HG03469 (cell line): ENCODE measurements around the gene IRGQ.
A peak's percentile ranks its signal among the peaks of the same experiment; 100 is the strongest.
"Not testable (repeated sequence)": the region's sequence is repeated elsewhere in the genome, so short reads cannot be mapped to it uniquely, and the experiment has no call there.

Experiments
- ATAC-seq: cut with Tn5 transposase; IDR thresholded peaks from one replicate; pipeline ENCODE4 v1.9.1; 2021; ENCODE audit warnings: mild to moderate bottlenecking, moderate library complexity, moderate number of reproducible peaks; ENCODE audit not compliant: unreplicated experiment

IRGQ gene, protein sequence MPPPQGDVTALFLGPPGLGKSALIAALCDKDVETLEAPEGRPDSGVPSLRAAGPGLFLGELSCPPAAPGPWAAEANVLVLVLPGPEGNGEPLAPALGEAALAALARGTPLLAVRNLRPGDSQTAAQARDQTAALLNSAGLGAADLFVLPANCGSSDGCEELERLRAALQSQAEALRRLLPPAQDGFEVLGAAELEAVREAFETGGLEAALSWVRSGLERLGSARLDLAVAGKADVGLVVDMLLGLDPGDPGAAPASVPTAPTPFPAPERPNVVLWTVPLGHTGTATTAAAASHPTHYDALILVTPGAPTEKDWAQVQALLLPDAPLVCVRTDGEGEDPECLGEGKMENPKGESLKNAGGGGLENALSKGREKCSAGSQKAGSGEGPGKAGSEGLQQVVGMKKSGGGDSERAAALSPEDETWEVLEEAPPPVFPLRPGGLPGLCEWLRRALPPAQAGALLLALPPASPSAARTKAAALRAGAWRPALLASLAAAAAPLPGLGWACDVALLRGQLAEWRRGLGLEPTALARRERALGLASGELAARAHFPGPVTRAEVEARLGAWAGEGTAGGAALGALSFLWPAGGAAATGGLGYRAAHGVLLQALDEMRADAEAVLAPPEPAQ

DNA sequence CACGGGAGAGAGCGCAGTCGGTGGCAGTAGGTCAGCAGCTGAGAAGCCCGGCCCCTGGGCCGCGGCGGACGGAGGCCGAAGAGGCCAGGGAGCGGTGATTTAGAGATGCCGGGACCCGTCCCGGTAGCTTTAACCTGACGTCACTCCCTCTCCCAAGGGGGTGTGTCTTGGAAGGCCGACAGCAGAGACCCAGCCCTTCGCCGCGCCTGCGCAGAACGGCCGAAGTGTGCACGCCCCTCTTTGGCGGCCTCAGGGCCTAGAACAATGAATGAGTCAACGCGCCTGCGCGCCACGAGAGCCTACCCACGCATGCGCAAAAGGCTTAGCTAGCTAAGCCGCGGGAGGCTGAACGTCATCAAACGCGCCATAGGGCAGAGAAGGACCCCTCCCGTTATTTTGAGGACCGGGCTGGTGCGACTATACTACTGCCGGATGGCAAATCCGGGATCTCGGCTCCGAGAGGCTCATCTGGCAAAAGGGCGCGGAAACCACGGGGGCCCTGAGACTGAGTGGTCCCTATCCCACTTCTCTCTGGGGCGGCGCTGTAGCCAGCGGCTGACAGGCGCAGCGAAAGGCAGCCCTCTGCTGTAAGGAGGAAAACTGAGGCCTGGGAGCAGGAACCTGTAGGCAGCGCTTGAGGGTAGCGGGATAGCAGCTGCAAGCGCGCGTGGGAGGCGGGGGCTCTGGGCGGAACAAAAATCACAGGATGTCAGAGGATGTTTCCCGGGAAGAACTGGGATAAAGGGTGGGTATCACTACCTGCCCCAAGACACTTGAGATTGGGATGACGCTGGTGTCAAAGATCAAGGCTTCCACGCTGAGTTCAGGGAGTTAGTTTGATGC lies at the start of gene IRGQ, which contains the start of gene ZNF576:
TSS of gene IRGQ (minus strand) at position 136 of the 843 bp plus-strand sequence. CDS start 796 bp downstream, outside the sequence.
TSS of gene ZNF576 (plus strand) at position 597 of the 843 bp plus-strand sequence. CDS start 514 bp downstream, outside the sequence.
- ATAC-seq, result peak; percentile 64

DNA sequence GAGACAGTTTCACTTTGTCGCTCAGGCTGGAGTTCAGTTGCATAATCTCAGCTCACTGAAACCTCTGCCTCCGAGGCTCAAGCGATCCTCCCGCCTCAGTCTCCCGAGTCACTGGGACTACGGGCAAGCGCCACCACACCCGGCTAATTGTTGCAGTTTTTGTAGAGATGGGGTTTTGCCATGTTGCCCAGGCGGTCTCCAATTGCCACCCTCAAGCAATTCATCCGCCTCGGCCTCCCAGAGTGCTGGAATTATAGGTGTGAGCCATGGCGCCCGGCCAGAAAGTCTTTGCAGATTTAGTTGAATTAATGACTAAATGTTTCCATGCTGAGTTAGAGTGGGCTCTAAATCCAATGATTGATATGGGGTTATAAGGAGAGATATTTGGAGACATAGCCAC lies 48.2 kb upstream of the IRGQ start:
- no peak for ATAC-seq

DNA sequence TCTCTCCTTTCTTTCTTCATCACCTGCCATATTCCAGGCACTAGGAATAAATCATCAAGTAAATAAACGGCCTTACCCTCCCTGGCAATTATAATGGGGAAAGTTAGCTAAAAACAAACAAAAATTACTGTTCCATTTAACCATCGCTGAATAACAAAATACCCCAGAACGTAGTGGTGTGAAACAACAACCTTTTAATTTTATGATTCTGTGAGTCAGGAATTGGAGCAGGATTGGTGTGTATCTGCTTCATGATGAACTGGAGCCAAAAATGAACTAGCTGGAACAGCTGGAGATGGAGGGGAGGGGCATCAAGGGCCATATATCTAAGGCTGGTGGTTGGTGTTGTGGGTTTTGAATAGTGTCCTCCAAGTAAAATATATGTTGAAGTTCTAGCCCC lies 47.4 kb upstream of the IRGQ start:
- no peak for ATAC-seq

DNA sequence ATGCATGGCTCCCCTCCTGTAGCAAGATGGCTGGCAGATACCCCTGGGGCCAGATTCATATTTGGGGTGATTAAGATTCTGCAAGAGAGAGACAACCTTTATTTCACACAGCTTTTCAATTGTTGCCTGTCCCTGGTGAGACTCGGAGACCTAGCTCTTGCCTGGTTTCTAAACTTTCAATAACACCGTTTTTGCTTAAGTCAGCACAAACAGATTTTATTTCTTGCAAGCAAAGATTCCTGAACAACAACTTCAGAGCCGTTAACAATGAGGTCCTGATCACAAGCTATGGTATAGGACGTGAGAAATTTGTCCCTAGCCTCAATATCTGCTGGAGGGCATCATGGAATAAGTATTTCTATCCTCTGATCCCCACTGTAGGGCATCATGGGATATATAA lies 46.6 kb upstream of the IRGQ start:
- ATAC-seq, result no peak

DNA sequence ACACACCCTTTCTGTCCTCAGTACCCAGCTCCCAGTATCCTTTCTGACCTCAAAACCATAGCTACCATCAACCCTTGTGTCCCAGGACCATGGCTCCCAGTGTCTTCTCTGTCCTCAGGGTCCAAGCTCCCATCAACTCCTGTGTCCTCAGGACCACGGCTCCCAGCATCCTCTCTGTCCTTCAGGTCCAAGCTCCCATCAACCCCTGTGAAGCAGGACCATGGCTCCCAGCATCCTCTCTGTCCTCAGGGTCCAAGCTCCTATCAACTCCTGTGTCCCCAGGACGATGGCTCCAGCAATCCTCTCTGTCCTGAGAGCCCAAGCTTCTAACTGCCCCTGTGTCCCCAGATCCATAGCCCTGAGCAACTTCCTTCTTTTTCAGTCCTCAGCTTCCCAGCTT lies 45.4 kb upstream of the IRGQ start:
- no peak for ATAC-seq

DNA sequence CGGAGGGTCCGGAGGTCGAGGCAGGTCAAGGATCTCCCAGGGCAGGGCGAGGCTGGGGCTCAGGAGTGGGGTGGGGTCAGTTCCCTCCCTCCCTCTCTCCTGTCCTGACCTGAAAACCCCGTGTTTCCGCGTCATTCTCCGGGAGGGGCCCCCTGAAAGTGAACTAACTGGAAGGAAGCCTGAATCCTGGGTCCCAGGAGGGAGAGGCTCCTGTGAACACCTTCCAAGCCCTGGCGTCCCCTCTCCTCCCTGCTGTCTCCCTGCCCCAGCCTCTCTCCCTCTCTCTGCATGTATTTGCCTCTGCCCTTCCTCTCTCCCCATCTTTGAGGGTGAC lies 44.5 kb upstream of the IRGQ start:
- no peak for ATAC-seq

DNA sequence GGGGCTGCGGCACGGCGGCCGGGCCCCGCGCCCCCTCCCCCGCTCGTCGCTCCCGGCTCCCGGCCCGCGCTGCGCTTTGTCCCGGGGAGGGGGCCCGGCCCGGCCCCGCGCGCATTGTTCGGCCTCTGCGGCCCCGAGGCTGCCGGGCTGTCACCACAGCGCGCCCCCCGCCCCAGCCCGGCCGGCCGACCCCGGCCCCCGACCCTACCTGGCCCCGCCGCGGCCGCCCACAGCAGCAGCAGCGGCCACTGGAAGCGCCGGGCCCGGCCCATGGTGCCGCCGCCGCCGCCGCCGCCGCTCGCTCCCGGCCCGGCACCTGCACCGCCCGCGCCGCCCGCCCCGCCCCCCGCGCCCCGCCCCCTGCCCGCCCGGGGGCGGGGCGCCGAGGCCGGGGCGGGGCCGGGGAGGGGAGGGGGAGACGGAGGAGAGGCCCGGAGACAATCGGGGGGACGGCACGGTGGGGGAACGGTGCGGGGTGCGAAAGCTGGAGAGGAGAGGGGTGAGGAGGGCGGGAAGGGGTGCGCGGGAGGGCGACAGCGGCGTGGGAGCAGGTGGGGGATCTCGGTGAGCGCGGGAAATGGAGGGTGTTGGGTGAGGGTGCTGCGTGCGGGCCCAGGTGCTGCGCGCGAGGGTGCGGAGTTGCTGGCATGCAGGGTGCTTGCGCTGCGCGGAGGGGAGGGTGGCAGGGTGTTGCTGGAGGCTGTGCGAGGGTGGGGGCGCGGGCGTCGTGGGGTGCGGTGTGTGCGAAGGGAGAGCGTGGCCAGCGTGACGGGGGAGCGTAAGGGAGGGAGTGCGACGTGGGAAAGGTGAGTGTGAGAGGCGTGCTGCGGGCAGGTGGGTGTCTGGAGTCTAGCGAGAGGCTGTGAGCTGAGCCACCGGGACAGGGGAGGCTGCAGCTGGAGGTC lies 43.8 kb upstream of the IRGQ start, which contains the start of gene CADM4:
TSS of gene CADM4 (minus strand) at position 332 of the 905 bp plus-strand sequence. CDS start at position 272, 60 bp downstream.
- ATAC-seq, result no peak

DNA sequence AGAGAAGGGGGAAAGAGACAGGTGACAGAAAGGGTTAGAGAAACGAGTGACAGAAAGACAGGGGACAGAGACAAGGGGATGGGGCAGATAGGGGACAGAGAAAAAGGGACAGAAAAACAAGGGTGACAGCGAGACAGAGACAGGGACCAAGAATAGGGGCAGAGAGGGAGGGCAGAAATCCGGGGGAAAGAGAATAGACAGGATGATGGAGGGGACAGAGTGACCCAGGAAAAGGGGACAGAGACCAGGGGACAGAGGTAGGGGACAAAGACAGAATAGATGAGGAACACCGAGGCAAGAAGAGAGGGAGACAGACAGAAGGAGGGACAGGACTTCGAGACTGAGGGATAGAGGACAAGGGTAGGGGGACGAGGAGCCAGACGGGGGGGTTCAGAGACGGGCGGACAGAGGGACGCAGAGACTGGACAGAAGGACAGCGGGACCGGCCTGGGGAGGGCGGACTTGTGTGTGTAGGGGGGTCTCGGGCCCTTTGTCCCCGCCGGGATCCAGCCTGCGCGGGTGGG lies 43.1 kb upstream of the IRGQ start:
- no peak for ATAC-seq

DNA sequence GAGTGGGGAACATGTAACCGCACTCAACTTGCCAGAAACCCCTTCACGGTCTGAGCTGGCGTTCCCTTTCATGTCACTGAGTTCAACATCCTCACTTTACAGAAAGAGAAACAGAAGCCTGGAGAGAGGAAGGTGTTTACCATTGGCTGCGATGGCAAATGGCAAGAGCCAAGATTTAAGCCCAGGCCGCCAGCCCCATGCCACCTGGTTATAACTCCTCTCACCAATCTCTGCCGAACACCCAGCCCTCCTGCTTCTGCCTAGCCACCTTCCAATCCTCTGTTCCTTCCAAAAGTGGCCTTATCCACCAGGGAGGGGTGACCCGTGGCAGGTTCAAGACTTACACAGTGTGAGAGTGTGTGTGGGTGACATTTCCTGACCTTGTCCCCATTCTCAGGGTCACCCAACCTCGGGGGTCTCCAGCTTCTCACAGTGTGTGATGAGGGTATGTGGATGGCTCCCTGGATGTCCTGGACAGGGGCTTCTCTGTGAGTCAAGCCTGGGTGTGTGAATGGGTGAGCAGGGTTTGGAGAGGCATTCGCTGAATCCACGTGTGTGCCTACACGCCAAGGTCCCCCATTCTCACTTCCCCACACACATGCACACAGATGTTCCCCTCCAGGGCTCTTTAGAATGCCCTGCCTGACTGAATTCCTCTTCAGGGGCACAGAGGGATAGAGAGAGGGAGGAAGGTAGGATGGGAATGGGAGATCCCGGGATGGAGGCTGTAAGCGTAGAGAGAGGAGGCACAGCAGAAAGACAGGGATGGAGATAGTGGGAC lies 42.5 kb upstream of the IRGQ start:
- no peak for ATAC-seq

DNA sequence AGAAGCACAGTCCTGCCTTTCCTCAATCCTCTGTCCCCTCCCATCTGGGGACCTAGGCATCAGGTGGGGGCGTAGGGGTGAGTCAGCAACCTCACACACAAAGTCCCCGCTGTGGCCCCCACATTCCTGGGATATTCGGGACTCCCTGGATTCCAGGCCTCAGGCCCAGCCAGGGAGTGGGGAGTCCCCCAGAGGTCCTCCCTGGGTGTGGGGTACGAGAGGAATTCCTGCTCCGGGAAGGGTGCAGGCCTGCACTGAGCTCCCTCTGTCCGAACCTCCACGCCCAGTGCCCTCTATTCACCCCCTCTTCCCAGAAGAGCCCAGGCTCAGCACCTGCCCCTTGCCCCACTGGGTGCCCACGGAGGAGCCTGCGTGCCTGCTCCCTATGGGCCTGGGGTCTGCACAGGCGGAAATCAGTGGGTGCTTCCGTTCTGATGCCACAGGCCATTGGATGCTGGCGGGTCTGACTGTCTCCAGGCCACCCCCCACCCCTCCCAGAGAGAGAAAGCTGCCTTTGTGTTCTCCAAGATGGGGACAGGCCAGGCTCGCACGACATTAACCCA lies 40.3 kb upstream of the IRGQ start:
- ATAC-seq, result no peak

DNA sequence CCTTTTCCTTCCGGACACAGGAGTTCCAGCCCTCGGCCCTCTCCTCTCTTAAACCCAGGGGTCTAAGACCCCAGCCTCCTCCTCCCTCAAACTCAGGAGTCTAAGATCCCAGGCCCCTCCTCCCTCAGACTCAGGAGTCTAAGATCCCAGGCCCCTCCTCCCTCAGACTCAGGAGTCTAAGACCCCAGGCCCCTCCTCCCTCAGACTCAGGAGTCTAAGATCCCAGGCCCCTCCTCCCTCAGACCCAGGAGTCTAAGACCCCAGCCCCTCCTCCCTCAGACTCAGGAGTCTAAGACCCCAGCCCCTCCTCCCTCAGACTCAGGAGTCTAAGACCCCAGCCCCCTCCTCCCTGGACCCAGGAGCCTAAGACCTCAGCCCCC lies 39.6 kb upstream of the IRGQ start:
- ATAC-seq, result not testable (repeated sequence)

DNA sequence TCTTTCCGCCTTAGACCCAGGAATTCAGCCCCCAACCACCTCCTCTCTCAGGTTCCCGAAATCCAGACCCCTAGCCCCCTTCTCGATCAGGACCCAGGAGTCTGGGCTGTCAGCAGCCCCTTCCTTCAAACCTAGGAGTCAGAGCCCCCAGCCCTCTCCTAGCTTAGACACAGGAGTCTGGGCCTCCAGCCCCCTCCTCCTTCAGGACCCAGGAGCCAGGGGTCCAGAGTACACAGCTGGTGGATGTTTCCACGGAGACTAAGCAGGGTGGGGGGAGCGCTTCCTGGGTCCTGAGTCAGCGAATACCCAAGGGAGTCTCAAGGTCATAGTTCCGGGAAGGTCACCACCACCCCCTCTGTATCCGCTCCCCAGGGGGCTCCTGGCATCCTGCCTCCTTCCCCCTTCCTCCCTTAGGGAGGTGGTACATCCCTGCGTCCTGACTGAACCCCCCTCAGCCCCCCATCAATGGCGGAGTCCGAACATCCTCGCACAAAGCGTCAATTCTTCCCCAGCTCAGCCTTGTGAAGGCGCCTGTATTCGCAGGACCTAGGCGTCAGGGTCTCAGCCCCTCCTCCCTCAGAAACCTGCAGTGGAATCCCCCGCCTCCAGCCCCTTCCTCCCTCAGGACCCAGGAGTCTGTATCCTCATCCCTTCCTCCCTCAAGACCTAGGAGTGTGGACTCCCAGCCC lies 39.1 kb upstream of the IRGQ start:
- ATAC-seq, result no peak

DNA sequence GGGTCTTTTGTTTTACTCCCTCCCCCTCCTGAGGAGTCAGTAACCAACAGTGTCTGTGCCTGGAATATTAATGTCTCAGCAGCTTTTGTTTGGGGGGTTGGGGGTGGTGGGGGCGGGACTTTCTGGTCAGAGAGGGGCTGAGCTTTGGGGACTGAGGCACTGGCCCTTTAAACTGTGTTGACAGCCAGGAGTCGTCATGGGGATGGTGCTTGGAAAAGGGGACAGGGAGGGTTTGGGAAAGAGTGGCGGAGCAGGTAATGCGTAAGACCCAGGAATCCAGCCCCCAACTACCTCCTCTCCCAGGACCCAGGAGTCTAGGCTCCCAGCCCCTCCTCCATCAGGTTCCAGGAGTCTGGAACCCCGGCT lies 38.6 kb upstream of the IRGQ start:
- no peak for ATAC-seq

DNA sequence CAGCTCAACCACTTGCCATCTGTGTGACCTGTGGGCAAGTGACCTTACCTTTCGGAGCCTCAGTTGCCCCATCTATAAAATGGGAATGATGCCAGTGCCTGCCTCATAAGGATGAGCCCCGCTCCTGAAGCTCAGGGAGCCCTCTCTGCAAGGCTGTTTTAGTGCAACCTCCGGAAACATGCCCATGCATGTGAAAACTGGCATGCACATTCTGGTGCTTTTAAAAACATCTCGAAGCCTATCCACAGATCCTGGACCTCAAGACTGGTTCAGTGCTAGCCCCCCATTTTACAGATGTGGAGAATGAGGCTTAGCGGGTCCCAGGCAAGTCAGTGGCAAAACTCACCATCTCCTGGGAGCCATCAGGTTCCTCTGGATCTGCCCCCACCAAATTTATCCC lies 38.1 kb upstream of the IRGQ start:
- ATAC-seq, result no peak

DNA sequence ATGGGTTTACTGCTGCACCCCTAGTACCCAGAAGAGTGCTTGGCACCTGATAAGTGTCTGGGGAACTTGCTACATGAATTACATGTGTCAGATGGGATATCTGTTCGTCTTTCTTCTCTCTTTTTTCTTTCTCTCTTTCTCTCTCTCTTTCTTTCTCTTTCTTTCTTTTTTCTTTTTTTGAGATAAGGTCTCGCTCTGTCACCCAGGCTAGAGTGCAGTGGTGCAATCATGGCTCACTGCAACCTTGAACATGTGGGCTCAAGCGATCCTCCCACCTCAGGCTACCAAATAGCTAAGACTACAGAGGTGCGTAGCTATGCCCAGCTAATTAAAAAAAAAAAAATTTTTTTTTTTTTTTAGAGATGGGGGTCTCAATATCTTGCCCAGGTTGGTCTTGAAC lies 37.6 kb upstream of the IRGQ start:
- ATAC-seq, result no peak

DNA sequence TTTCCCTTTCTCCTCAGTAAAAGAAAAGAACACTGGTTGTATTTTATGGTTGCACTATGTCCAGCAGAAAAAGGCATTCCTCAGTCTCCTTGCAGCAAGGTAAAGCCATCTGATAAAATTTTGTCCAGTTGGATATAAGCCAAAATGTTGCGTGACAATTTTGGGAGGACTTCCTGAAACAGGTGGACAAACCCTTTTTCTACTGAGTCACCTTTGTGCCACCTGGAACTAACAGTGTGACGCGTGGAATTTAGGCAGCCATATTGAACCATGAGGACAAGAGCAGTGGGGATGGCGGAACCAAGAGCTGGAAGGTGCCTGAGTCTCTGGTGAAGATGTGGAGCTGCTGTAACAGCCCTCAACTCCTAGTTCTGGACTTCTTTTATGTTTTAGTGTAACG lies 35.6 kb upstream of the IRGQ start:
- no peak for ATAC-seq

DNA sequence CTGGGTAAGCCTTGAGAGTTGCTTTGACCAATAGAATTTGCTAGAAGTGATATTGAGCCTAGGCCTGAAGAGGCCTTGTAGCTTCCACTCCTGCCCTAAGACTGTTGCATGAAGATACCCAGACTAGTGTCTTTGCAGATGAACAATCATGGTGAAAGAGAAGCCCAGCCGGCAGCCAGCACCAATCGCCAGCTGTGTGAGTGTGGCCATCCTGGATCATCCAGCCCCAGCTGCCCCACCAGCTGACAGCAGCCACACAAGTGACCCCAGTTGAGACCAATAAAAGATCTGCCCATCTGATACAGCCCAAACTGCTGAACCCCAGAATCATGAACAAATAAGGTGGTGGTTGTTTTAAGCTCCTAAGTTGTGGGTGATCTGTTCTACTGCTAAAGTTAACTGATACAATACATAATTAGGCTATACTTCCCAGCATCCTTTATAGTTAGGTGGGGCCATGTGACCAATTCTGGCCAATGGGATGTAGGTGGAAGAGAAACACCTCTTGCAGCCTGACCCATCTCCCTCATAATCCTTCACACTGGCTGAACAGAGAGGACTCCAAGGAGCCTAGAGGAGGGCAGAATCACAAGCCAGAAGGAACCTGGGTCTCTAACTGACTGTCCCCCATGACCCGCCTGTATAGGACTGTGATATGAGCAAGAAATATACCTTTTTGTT lies 32.9 kb upstream of the IRGQ start:
- ATAC-seq, result no peak

DNA sequence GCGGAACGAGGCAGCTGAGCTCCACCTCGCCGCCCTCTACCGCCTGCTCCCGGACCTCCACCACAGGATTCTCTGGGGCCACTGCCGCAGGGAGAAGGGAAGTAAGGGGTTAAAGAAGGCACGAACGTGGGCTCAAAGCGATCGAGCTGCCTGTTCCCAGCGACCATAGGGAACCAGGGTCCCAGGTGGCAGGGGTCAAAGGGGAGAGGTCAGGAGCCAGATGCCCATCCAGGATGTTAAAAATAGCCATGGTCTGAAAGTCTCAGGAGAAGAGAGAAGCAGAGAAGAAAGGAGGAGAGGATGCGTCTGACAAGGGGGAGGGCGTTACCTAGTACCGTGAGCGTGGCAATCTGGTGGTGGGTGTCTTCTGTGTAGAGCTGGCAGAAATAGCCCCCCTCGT lies 30.9 kb upstream of the IRGQ start:
- ATAC-seq, result no peak
